Esophagus (tissue), 2 donors: ENCODE data around the gene RUNDC1. TPM values are rescaled to one million over a fixed set of nuclear protein-coding genes. Genes with fewer than 3 reads are reported as not detected.
A peak's percentile ranks its signal among the peaks of the same experiment; 100 is the strongest.
"Not testable (repeated sequence)": the region's sequence is repeated elsewhere in the genome, so short reads cannot be mapped to it uniquely, and the experiment has no call there.

Source experiments
- H3K27ac ChIP-seq, 2 donors: one replicate each; pipeline ENCODE4 v1.5.1; 2013; ENCODE audit warnings: low read depth in 2 of 2, mild to moderate bottlenecking in 2 of 2, inconsistent platforms in 1 of 2, low read length in 1 of 2, moderate library complexity in 1 of 2
- H3K27me3 ChIP-seq, 2 donors: one replicate each; pipeline ENCODE4 v1.6.1; 2013; ENCODE audit warnings: low read length in 2 of 2, control low read depth in 1 of 2, mild to moderate bottlenecking in 1 of 2; ENCODE audit not compliant: insufficient read depth in 2 of 2, control insufficient read depth in 1 of 2
- H3K36me3 ChIP-seq, 2 donors: one replicate each; pipeline ENCODE4 v1.6.1; 2013; ENCODE audit warnings: low read length in 1 of 2; ENCODE audit not compliant: control insufficient read depth in 2 of 2, insufficient read depth in 2 of 2
- H3K4me1 ChIP-seq, 2 donors: one replicate each; pipeline ENCODE4 v1.6.1; 2013; ENCODE audit warnings: low read length in 1 of 2; ENCODE audit not compliant: control insufficient read depth in 2 of 2, insufficient read depth in 2 of 2
- H3K4me3 ChIP-seq, 2 donors: one replicate each; pipeline ENCODE4 v1.5.1; 2013; ENCODE audit warnings: low read length in 2 of 2, mild to moderate bottlenecking in 2 of 2, low read depth in 1 of 2, moderate library complexity in 1 of 2
- H3K9me3 ChIP-seq, 2 donors: one replicate each; pipeline ENCODE4 v1.6.1; 2013; ENCODE audit warnings: mild to moderate bottlenecking in 2 of 2, low read depth in 1 of 2, low read length in 1 of 2, moderate library complexity in 1 of 2; ENCODE audit not compliant: control insufficient read depth in 2 of 2, insufficient read depth in 1 of 2
- WGBS, 2 donors: extraction: QIAGEN DNeasy Blood & Tissue Kit; methylation state at CpG; one replicate each; pipeline ENCODE4 v1.1.7; 2013; 5-methylcytosine and 5-hydroxymethylcytosine counted together
- polyA plus RNA-seq, 2 donors: library from polyadenylated mRNA; stranded (reverse); fragments of 200-250 nt; gene quantifications; one replicate each; pipeline ENCODE4 v1.2.3, GENCODE V29; 2013
- donor health status: healthy with polysubstance abuse.
- donor health status: Bipolar disorder and iron deficiency.

The RUNDC1 gene
- polyA plus RNA-seq, 2 donors, result 5.2 to 5.7 TPM

DNA sequence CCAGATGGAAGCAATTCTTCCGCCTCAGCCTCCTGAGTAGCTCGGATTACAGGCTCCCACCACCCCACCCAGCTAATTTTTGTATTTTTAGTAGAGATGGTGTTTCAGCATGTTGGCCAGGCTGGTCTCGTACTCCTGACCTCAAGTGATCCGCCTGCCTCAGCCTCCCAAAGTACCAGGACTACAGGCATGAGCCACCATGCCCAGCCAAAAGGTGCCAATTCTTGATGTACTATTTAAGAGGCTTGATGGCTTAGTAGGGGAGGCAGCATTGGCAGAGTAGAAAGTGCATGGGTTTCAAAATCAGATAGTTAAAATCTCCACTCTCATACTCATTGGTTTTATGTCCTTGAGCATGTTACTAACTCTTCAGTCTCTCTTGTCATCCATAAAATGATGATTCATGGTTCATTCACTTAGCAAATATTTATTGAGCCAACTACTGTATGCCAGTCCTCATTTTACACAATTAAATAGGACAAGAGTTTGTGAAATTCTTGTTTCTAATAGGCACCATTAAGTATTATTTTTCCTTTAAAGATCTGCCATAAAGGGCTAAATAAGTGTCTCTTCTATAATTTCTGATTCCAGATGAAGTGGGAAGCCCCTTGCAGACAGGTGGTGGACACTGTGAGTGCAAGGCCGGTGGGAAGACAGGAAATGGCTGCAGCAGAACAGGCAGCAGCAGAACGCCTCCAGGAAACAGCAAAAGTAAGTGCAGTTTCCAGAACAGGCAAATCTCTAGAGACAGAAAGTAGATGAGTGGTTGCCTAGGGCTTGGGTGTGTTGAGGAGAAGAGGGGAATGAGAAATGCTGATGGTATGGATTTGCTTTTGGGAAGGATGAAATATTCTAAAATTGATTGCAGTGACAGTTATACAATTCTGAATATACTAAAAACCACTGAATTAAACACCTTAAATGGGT, 9.6 kb downstream of the RUNDC1 start:
- Histone ChIP-seq H3K27ac (no peak overlapping the region), H3K27me3 (no peaks in the 10 kb centered on the region), H3K9me3 (no peaks in the 10 kb centered on the region), H3K4me1 (no peaks in the 10 kb centered on the region), H3K4me3 (no peak overlapping the region), H3K36me3 (peaks cover 22 to 37% of the 10 kb centered on the region in 2 donors)
- 73 to 85% methylated on average over 6 of the region's 6 CpGs for WGBS, 2 donors

- Histone ChIP-seq H3K27me3 (no peaks in the 10 kb centered on the region), H3K9me3 (no peaks in the 10 kb centered on the region), H3K27ac (no peak overlapping the region), H3K4me3 (no peak overlapping the region), H3K4me1 (no peaks in the 10 kb centered on the region), H3K36me3 (peaks cover 22 to 34% of the 10 kb centered on the region in 2 donors)
- WGBS, 2 donors, result 92 to 96% methylated on average over 6 of the region's 6 CpGs
These were observed 11.1 kb downstream of the RUNDC1 start for GRCh38 chr17:42991471-42991870.

DNA sequence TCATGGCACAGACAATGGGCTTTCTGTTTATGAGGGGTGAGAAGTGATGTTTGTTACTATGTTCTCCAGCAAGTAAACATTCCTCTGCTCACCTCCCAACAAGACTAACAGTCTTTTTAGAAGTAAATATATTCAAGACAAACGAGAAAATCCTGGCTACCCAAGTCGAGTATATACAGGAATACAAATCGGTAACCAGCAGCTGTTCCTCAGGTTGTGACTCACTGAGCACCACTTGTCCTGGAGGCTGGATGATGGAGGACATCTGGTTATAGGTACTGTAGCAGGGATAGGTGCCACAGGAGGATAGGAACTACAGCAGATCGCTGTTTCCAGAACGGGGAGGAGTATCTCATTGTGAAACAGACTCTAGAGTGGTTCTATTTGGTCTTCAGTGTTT, 12.5 kb downstream of the RUNDC1 start:
- H3K4me3 ChIP-seq, result no peak overlapping the region
- H3K27ac ChIP-seq, result no peak overlapping the region
- WGBS, 2 donors, result 79 to 85% methylated on average over 5 of the region's 5 CpGs
- H3K27me3 ChIP-seq, result no peaks in the 10 kb centered on the region
- peaks cover 19 to 28% of the 10 kb centered on the region in 2 donors for H3K36me3 ChIP-seq
- peaks cover 0 to 2% of the 10 kb centered on the region in 2 donors for H3K4me1 ChIP-seq
- H3K9me3 ChIP-seq, result no peaks in the 10 kb centered on the region

DNA sequence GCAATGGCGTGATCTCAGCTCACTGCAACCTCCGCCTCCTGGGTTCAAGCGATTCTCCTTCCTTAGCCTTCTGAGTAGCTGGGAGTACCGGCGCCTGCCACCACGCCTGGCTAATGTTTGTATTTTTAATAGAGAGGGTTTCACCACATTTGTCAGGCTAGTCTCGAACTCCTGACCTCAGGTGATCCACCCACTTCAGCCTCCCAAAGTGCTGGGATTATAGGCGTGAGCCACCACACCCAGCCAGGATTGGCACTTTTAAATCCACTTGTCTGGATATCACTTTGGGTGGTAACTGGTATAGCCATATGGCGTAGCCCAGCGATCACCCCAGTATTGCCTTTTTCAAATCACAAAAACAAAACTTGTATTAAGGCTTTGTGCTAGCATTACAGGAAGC, 13.5 kb downstream of the RUNDC1 start:
- H3K36me3 ChIP-seq, result peaks cover 16 to 23% of the 10 kb centered on the region in 2 donors

DNA sequence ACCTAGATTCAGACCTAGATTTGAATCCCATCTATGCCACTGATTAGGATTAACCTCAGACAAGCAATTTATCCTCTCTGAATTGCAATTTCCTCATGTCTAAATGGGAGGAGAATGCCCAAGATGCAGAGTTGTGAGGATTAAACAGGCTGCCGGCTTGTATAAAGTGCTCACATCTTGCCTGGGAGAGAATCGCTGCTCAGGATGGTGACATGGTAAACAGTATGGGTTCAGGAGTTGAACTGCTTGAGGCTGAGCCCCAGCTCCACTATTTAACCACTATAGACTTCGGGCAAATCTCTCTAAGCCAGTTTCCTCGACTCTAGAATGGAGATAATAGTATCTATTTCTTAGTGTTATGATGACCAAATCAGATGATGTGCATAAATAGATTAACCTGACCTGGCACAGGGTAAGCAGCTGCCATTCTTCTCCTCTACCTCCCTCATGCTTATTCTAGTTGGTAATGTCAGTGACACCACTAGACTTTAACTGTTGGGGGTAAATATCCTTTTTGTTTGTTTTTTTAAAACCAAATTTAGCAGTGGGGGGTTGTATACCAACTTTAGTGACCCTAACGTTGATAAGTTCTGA, 17.1 kb downstream of the RUNDC1 start:
- Histone ChIP-seq H3K4me1 (peaks cover 0 to 5% of the 10 kb centered on the region in 2 donors), H3K9me3 (no peaks in the 10 kb centered on the region), H3K27me3 (no peaks in the 10 kb centered on the region), H3K27ac (peak overlapping the region; percentile 83 to 93), H3K36me3 (peaks cover 6 to 16% of the 10 kb centered on the region in 2 donors), H3K4me3 (peak overlapping the region in 1 of 2 donors; percentile 33)
- 16 to 18% methylated on average over 5 of the region's 5 CpGs for WGBS, 2 donors

More for the DNA sequence above, 13.5 kb downstream of the RUNDC1 start:
- not testable (repeated sequence) for H3K9me3 ChIP-seq, H3K4me3 ChIP-seq, H3K27me3 ChIP-seq, H3K27ac ChIP-seq, H3K4me1 ChIP-seq
- 83% methylated on average over 10 of the region's 10 CpGs for WGBS, 2 donors

DNA sequence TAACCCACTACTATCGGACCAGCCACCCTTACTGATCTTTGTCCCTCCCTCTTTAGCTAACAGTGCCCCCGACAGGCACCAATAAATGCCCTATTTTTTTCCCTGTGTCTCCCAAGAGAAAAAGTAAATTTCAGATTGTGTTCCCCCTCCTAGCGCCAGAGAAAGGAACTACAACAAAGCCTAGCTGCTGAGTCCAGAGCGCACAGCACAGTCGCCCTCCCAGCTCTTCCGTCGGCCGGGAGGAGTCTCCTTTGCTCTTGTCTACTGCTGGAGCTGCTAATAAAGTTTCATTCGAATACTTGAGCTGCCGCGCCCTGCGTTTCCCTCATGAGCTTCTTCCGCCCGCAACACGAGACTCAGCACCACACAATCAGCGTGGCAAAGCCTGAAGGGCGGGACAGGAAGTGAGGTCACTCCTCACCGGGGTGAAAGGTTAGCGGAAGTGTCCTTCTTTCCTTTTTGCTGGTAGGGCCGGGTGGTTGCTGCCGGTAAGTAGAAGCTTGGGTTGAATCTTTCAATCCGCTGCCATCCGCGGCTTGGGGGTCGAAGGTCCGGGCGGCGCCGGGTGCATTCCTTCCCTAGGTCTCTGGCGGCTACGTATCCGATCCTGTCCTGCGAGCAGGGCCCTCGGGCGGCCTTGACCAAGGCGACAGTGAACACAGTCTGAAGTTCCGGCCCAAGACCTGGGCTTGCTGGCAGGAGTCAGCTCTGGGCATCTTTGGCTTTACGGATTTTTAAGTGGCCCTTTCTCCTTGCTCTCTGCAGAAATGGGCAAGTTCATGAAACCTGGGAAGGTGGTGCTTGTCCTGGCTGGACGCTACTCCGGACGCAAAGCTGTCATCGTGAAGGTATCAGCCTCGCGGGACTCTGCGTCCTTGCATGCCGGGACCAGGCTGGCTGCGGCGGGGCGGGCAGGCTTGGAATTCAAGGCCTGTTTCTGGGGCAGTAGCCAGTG, 17.9 kb downstream of the RUNDC1 start, which contains the start of gene RPL27:
Gene RPL27 (plus strand): TSS at position 436 of the 955 bp plus-strand sequence. CDS start 332 bp downstream, at position 768.
- Histone ChIP-seq H3K27me3 (no peaks in the 10 kb centered on the region), H3K27ac (peak within 1 kb of the TSS; percentile 93 to 98), H3K9me3 (no peaks in the 10 kb centered on the region), H3K4me1 (peaks cover 0 to 5% of the 10 kb centered on the region in 2 donors), H3K4me3 (peak within 1 kb of the TSS; percentile 82 to 90), H3K36me3 (peaks cover 5 to 15% of the 10 kb centered on the region in 2 donors)
- WGBS, 2 donors, result 1% methylated on average over 49 of the region's 49 CpGs

DNA sequence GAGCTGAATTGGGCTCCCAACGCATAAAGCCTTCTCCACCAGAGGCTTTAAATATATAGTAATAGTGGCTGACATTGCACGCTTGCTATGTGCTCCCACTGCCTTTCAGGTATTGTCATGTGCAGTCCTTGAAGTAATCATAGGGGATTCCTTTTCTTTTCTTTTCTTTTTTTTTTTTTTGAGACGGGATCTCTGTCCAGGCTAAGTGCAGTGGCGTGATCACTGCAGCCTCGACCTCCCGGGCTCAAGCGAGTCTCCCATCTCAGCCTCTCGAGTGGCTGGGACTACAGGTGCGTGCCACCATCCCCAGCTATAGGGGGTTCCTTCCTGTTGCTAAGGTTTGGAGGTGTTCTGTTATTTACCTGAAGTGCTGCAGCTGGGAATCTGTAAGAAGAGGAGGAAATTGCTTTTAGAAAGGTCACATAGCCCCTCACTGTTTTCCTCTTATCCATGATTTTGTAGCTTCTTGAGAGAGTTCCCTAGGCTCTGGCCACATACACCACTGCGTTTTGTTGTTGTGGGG, 18.7 kb downstream of the RUNDC1 start:
- peaks cover 0 to 5% of the 10 kb centered on the region in 2 donors for H3K4me1 ChIP-seq
- H3K9me3 ChIP-seq, result no peaks in the 10 kb centered on the region
- H3K36me3 ChIP-seq, result peaks cover 9 to 20% of the 10 kb centered on the region in 2 donors
- peak overlapping the region; percentile 82 to 90 for H3K4me3 ChIP-seq
- H3K27ac ChIP-seq, result peak overlapping the region; percentile 93 to 98
- WGBS, 2 donors, result 8 to 11% methylated on average over 10 of the region's 10 CpGs
- no peaks in the 10 kb centered on the region for H3K27me3 ChIP-seq

DNA sequence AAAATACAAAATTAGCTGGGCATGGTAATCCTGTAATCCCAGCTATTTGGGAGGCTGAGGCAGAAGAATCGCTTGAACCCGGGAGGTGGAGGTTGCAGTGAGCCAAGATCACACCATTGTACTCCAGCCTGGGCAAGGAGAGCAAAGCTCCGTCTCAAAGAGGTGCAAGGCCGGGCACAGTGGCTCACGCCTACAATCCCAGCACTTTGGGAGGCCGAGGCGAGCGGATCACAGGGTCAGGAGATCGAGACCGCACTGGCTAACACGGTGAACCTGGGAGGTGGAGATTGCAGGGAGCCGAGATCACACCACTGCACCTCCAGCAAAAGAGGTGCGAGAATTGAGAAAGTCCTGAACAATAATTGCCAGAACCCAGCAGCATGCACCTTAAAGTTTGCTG, 20.5 kb downstream of the RUNDC1 start:
- not testable (repeated sequence) for H3K27ac ChIP-seq, H3K4me1 ChIP-seq, H3K27me3 ChIP-seq, H3K9me3 ChIP-seq, H3K4me3 ChIP-seq
- peaks cover 9 to 20% of the 10 kb centered on the region in 2 donors for H3K36me3 ChIP-seq
- WGBS, 2 donors, result 93 to 94% methylated on average over 13 of the region's 13 CpGs
